ENCODE measurements around the gene CFLAR. TPM values are rescaled to one million over a fixed set of nuclear protein-coding genes. Genes with fewer than 3 reads are reported as not detected.

Gene CFLAR
- total and polyA plus RNA-seq, 8 donors: 34.6 to 101 (median 49.7) TPM

GRCh38 chr2:201197781-201198180 lies 81.8 kb downstream of the CFLAR start:
- ATAC-seq (no peak), FAIRE-seq (no peak), DNase-seq (no peak)
- H3K4me1 ChIP-seq: no peaks in the 10 kb centered on the region
- intact Hi-C loops (cut with DNase I): no loop called here
- H3K27ac ChIP-seq: no peak overlapping the region
- no peaks in the 10 kb centered on the region for H3K27me3 ChIP-seq
- no peaks in the 10 kb centered on the region for H3K9me3 ChIP-seq
- H3K4me3 ChIP-seq: no peak overlapping the region
- TF ChIP-seq CTCF (IDR thresholded peaks at IDR 0.05): no peak
- 78 to 80% methylated on average over 4 of the region's 4 CpGs for WGBS, 2 donors
- H3K36me3 ChIP-seq: peaks cover 0 to 10% (median 0%) of the 10 kb centered on the region in 3 donors

GRCh38 chr2:201199847-201200246 lies 83.9 kb downstream of the CFLAR start:
- WGBS, 2 donors: 78 to 85% methylated on average over 5 of the region's 5 CpGs
- no peak for ATAC-seq
- Histone ChIP-seq H3K4me1 (no peaks in the 10 kb centered on the region), H3K27ac (no peak overlapping the region), H3K36me3 (peaks cover 0 to 8% (median 0%) of the 10 kb centered on the region in 3 donors), H3K9me3 (no peaks in the 10 kb centered on the region), H3K27me3 (no peaks in the 10 kb centered on the region), H3K4me3 (no peak overlapping the region)
- intact Hi-C loops (cut with DNase I): no loop called here
- TF ChIP-seq CTCF (IDR thresholded peaks at IDR 0.05): no peak
- DNase-seq: no peak
- FAIRE-seq: no peak

- DNase-seq: no peak
- WGBS, 2 donors: 77 to 78% methylated on average over 8 of the region's 8 CpGs
- no peak for FAIRE-seq
- H3K4me3 ChIP-seq: no peak overlapping the region
- no peak overlapping the region for H3K27ac ChIP-seq
- peaks cover 0 to 6% (median 0%) of the 10 kb centered on the region in 3 donors for H3K36me3 ChIP-seq
- intact Hi-C loops (cut with DNase I): no loop called here
- no peaks in the 10 kb centered on the region for H3K9me3 ChIP-seq
- H3K4me1 ChIP-seq: no peaks in the 10 kb centered on the region
- no peak for TF ChIP-seq CTCF (IDR thresholded peaks at IDR 0.05)
- no peak for ATAC-seq
- no peaks in the 10 kb centered on the region for H3K27me3 ChIP-seq
These were observed 84.4 kb downstream of the CFLAR start for GRCh38 chr2:201200345-201200744.

GRCh38 chr2:201201371-201201770 lies 85.4 kb downstream of the CFLAR start:
- Histone ChIP-seq H3K4me3 (no peak overlapping the region), H3K27ac (no peak overlapping the region), H3K36me3 (peaks cover 0 to 6% (median 0%) of the 10 kb centered on the region in 3 donors), H3K9me3 (no peaks in the 10 kb centered on the region), H3K4me1 (no peaks in the 10 kb centered on the region), H3K27me3 (no peaks in the 10 kb centered on the region)
- DNase-seq (no peak), FAIRE-seq (no peak), ATAC-seq (no peak)
- 83 to 87% methylated on average over 8 of the region's 8 CpGs for WGBS, 2 donors
- intact Hi-C loops (cut with DNase I): no loop called here
- TF ChIP-seq CTCF (IDR thresholded peaks at IDR 0.05): no peak

- no peaks in the 10 kb centered on the region for H3K4me1 ChIP-seq
- no peaks in the 10 kb centered on the region for H3K9me3 ChIP-seq
- ATAC-seq: peak in 2 of 4 donors; percentile 22 to 43
- H3K27ac ChIP-seq: no peak overlapping the region
- intact Hi-C loops (cut with DNase I): no loop called here
- H3K36me3 ChIP-seq: peaks cover 0 to 3% (median 0%) of the 10 kb centered on the region in 3 donors
- H3K27me3 ChIP-seq: no peaks in the 10 kb centered on the region
- TF ChIP-seq CTCF (IDR thresholded peaks at IDR 0.05): no peak
- WGBS, 2 donors: 81 to 89% methylated on average over 6 of the region's 6 CpGs
- no peak for FAIRE-seq
- no peak for DNase-seq
- H3K4me3 ChIP-seq: no peak overlapping the region
These were observed 88.1 kb downstream of the CFLAR start for GRCh38 chr2:201203916-201204654.
